ENCODE data around the gene ZBTB24. TPM values are rescaled to one million over a fixed set of nuclear protein-coding genes. Genes with fewer than 3 reads are reported as not detected.

Gene ZBTB24
- total and polyA plus RNA-seq, 2 donors (not counting 1 experiment from before 2014, with no cell fraction given), result 4.4 to 8.6 TPM

DNA sequence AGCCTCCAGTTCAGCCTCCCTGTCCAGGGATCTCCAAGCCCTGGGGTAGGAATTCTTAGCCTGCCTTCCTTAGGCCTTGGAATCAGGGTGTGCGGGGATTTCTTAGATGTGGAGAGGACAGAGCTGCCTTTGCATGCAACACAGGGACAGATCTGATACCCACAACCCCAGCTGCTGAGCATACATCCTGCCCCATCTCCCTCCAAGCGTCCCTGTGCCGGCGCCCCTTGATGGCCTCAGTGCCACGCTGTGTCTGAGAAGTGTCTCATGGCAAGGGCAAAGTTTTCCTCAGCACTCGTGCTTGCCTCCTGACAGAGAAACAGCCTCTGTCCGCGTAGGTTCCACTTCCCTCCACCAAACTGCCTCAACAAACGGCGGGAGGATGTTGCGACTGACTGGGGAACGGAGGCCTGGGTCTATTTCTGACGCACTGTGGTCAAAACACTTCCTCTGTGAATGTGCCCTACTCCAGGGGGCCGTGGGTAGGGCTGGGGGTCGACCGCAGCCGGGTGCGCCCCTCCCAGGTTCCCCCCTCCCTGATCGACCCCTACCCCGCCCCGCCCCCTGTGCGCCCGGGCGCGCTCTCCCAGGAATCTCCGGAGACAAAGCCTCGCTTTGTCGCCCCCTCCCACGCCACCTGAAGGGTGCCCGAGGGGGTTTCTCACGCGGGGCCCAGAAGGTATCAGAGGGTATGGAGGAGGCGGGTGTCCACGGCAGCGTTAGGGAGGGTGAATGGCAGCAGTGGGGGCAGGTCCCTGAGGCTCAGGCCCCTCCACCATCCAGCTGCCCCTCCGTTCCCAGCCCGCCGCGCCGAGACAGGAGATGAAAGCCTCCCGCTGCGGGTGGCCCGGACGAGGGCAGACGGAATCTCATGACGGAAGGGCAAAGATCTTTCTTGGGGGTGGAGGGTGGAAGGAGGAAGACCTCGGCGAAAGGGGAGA lies 28.3 kb downstream of the ZBTB24 start:
- DNase-seq (ENCODE audit: low read depth in 2 of 2), result peak; percentile 20 to 26
- TF ChIP-seq CTCF (conservative IDR thresholded peaks at IDR 0.05 in 1 of 2, IDR thresholded peaks at IDR 0.05 in 1 of 2; ENCODE audit: low read depth in 1 of 2, low read length in 2 of 2) (no peak), EZH2 (IDR thresholded peaks at IDR 0.05; ENCODE audit: low read length, missing control alignments) (no peak)

DNA sequence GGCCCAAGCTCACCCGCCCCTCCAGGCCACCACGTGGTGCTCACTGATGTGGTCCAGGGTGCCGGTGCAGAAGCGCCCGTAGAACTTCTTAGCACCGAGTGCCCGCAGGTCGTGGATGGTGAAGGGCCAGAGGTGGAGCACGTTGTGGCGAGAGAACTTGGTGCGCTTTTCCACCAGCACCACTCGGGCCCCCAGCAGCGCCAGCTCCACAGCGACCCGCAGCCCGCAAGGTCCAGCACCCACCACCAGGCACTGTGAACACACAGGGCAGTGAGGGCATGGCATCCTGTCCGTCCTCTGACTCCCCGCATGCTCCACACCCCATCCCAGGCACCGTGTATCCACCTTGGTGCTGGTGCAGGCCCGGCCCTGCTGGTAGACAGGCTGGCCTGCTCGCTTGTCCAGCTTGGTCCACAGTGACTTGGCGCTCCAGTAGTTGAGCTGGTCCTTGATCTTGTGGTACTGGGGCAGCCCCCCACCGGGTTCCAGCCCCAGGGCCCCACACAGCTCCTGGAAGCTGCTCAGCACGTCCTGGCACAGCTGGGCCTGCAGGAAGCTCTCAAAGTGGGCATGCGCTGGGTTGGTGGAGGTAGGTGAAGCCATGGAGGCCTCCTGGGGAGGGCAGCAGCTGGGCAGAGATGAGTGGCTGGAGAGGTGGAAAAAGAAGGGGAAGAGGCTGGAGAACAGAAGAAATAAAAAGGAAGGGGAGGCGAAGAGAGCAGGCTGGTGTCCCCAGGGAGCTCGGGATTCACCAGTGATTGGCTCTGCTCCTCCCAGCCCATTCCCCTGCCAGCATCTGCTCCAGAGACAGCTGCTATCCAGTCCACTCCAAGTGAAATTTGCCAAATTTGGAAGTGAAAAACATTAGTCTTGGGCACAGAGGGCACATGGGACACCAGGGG lies 29.2 kb downstream of the ZBTB24 start:
- TF ChIP-seq EZH2 (IDR thresholded peaks at IDR 0.05; ENCODE audit: low read length, missing control alignments), result no peak
- TF ChIP-seq CTCF (conservative IDR thresholded peaks at IDR 0.05 in 1 of 2, IDR thresholded peaks at IDR 0.05 in 1 of 2; ENCODE audit: low read depth in 1 of 2, low read length in 2 of 2), result no peak
- Histone ChIP-seq H4K20me1 (ENCODE audit: control insufficient read depth, extremely low read depth, insufficient read depth, low read length) (no peaks in the 10 kb centered on the region), H2AFZ (ENCODE audit: low read length) (no peak overlapping the region), H3K27ac (ENCODE audit: insufficient read depth, low read length) (peak overlapping the region; percentile 89), H3K79me2 (ENCODE audit: control insufficient read depth, insufficient read depth, low read length) (peaks cover 24% of the 10 kb centered on the region), H3K36me3 (ENCODE audit: control insufficient read depth, insufficient read depth, low read length) (peaks cover 19% of the 10 kb centered on the region), H3K4me1 (ENCODE audit: control insufficient read depth, extremely low read depth, insufficient read depth, low read length) (peaks cover 7% of the 10 kb centered on the region), H3K4me3 (replicated peaks in 1 of 4; ENCODE audit: control extremely low read depth in 1 of 4, insufficient read depth in 1 of 4, low read depth in 3 of 4, low read length in 4 of 4) (peak overlapping the region; percentile 82 to 93 (median 89)), H3K9ac (ENCODE audit: insufficient read depth, low read length) (peak overlapping the region; percentile 8), H3K4me2 (ENCODE audit: extremely low read depth, insufficient read depth, low read length) (peak overlapping the region; percentile 95), H3K9me3 (ENCODE audit: control insufficient read depth, insufficient read depth, low read depth, low read length) (no peaks in the 10 kb centered on the region), H3K27me3 (ENCODE audit: control insufficient read depth, insufficient read depth, low read length) (no peaks in the 10 kb centered on the region)
- DNase-seq (ENCODE audit: low read depth in 2 of 2), result peak in 1 of 2 donors; percentile 47

More for the DNA sequence above, 28.3 kb downstream of the ZBTB24 start:
- no peaks in the 10 kb centered on the region for H3K9me3 ChIP-seq (ENCODE audit: control insufficient read depth, insufficient read depth, low read depth, low read length)
- H3K36me3 ChIP-seq (ENCODE audit: control insufficient read depth, insufficient read depth, low read length), result peaks cover 18% of the 10 kb centered on the region
- peaks cover 7% of the 10 kb centered on the region for H3K4me1 ChIP-seq (ENCODE audit: control insufficient read depth, extremely low read depth, insufficient read depth, low read length)
- H4K20me1 ChIP-seq (ENCODE audit: control insufficient read depth, extremely low read depth, insufficient read depth, low read length), result no peaks in the 10 kb centered on the region
- H3K27me3 ChIP-seq (ENCODE audit: control insufficient read depth, insufficient read depth, low read length), result no peaks in the 10 kb centered on the region
- peak overlapping the region; percentile 82 to 93 (median 89) for H3K4me3 ChIP-seq (replicated peaks in 1 of 4; ENCODE audit: control extremely low read depth in 1 of 4, insufficient read depth in 1 of 4, low read depth in 3 of 4, low read length in 4 of 4)
- H3K79me2 ChIP-seq (ENCODE audit: control insufficient read depth, insufficient read depth, low read length), result peaks cover 24% of the 10 kb centered on the region
- peak overlapping the region; percentile 70 for H2AFZ ChIP-seq (ENCODE audit: low read length)
- H3K27ac ChIP-seq (ENCODE audit: insufficient read depth, low read length), result peak overlapping the region; percentile 89
- H3K9ac ChIP-seq (ENCODE audit: insufficient read depth, low read length), result peak overlapping the region; percentile 81
- H3K4me2 ChIP-seq (ENCODE audit: extremely low read depth, insufficient read depth, low read length), result peak overlapping the region; percentile 95

GRCh38 chr6:109453156-109453555 lies 29.9 kb downstream of the ZBTB24 start:
- DNase-seq (ENCODE audit: low read depth in 2 of 2), result no peak
- no peaks in the 10 kb centered on the region for H3K9me3 ChIP-seq (ENCODE audit: control insufficient read depth, insufficient read depth, low read depth, low read length)
- no peaks in the 10 kb centered on the region for H4K20me1 ChIP-seq (ENCODE audit: control insufficient read depth, extremely low read depth, insufficient read depth, low read length)
- no peak overlapping the region for H2AFZ ChIP-seq (ENCODE audit: low read length)
- H3K4me3 ChIP-seq (replicated peaks in 1 of 4; ENCODE audit: control extremely low read depth in 1 of 4, insufficient read depth in 1 of 4, low read depth in 3 of 4, low read length in 4 of 4), result no peak overlapping the region
- TF ChIP-seq CTCF (conservative IDR thresholded peaks at IDR 0.05 in 1 of 2, IDR thresholded peaks at IDR 0.05 in 1 of 2; ENCODE audit: low read depth in 1 of 2, low read length in 2 of 2), result no peak
- TF ChIP-seq EZH2 (IDR thresholded peaks at IDR 0.05; ENCODE audit: low read length, missing control alignments), result no peak
- peaks cover 21% of the 10 kb centered on the region for H3K36me3 ChIP-seq (ENCODE audit: control insufficient read depth, insufficient read depth, low read length)
- H3K79me2 ChIP-seq (ENCODE audit: control insufficient read depth, insufficient read depth, low read length), result peaks cover 24% of the 10 kb centered on the region
- H3K27ac ChIP-seq (ENCODE audit: insufficient read depth, low read length), result no peak overlapping the region
- H3K4me2 ChIP-seq (ENCODE audit: extremely low read depth, insufficient read depth, low read length), result no peak overlapping the region
- H3K4me1 ChIP-seq (ENCODE audit: control insufficient read depth, extremely low read depth, insufficient read depth, low read length), result peaks cover 7% of the 10 kb centered on the region
- no peak overlapping the region for H3K9ac ChIP-seq (ENCODE audit: insufficient read depth, low read length)
- H3K27me3 ChIP-seq (ENCODE audit: control insufficient read depth, insufficient read depth, low read length), result no peaks in the 10 kb centered on the region
